K562 (cell line): ENCODE measurements around the gene SFXN2. TPM values are rescaled to one million over a fixed set of nuclear protein-coding genes. Genes with fewer than 3 reads are reported as not detected.

Experiments
- BCOR ChIP-seq: fragments of 450-650 bp; IDR thresholded peaks from 2 replicates; pipeline ENCODE4 v1.6.1; 2016
- CBFA2T2 ChIP-seq: fragments of 450-650 bp; conservative IDR thresholded peaks from 2 replicates; pipeline ENCODE4 v1.6.1; 2017; ENCODE audit warnings: mild to moderate bottlenecking
- DPF2 ChIP-seq: fragments of 450-650 bp; IDR thresholded peaks from 2 replicates; pipeline ENCODE4 v1.6.1; 2016
- ERF ChIP-seq: fragments of 450-650 bp; formaldehyde crosslinking; IDR thresholded peaks from 2 replicates; pipeline ENCODE4 v1.4.0; 2020; ENCODE audit warnings: mild to moderate bottlenecking, mixed read lengths
- FOS ChIP-seq: IDR thresholded peaks from 3 replicates; pipeline ENCODE4 v1.6.1; 2011; ENCODE audit not compliant: insufficient read length; ENCODE audit errors: extremely low read depth
- LCOR ChIP-seq: sonication (generic); formaldehyde crosslinking; IDR thresholded peaks from 2 replicates; pipeline ENCODE4 v1.8.0; 2022; ENCODE audit warnings: mild to moderate bottlenecking, missing genetic modification reagents
- MAFG ChIP-seq: fragments of 450-650 bp; conservative IDR thresholded peaks from 2 replicates; pipeline ENCODE4 v1.6.1; 2016; ENCODE audit warnings: missing genetic modification characterization, missing compliant biosample characterization
- PHF20 ChIP-seq: fragments of 450-650 bp; IDR thresholded peaks from 2 replicates; pipeline ENCODE4 v1.6.1; 2018; ENCODE audit not compliant: partially characterized antibody
- PHTF2 ChIP-seq: fragments of 250-450 bp; sonication (Bioruptor Pico); IDR thresholded peaks from 2 replicates; pipeline ENCODE4 v1.5.0; 2021; ENCODE audit warnings: mild to moderate bottlenecking
- PTRF ChIP-seq: fragments of 450-650 bp; IDR thresholded peaks from 2 replicates; pipeline ENCODE4 v1.6.1; 2016; ENCODE audit warnings: mild to moderate bottlenecking, missing genetic modification characterization, missing compliant biosample characterization
- RBFOX2 ChIP-seq: fragments of 200-400 bp; formaldehyde crosslinking; IDR thresholded peaks from 2 replicates; pipeline ENCODE4 v1.6.1; 2017; ENCODE audit warnings: low read depth, mild to moderate bottlenecking, low read length, moderate library complexity
- SREBF1 ChIP-seq: fragments of 150-350 bp; IDR thresholded peaks from 2 replicates; pipeline ENCODE4 v1.6.1; 2014; ENCODE audit warnings: antibody characterized with exemption, low read depth, low read length, borderline replicate concordance
- TAF7 ChIP-seq: fragments of 450-650 bp; IDR thresholded peaks from 2 replicates; pipeline ENCODE4 v1.6.1; 2016; ENCODE audit warnings: missing genetic modification characterization, missing compliant biosample characterization
- THRAP3 ChIP-seq: fragments of 450-650 bp; IDR thresholded peaks from 2 replicates; pipeline ENCODE4 v1.6.1; 2016; ENCODE audit warnings: mild to moderate bottlenecking, inconsistent platforms, borderline replicate concordance
- ZFP30 ChIP-seq: fragments of 250-450 bp; sonication (Bioruptor Pico); IDR thresholded peaks from 2 replicates; pipeline ENCODE4 v1.8.0; 2022; ENCODE audit warnings: moderate library complexity, mild to moderate bottlenecking, inconsistent platforms, borderline replicate concordance
- ZFPM2 ChIP-seq: fragments of 250-450 bp; sonication (Bioruptor Pico); IDR thresholded peaks from 2 replicates; pipeline ENCODE4 v1.5.1; 2022; ENCODE audit warnings: mild to moderate bottlenecking
- ZNF143 ChIP-seq: sonication (generic); formaldehyde crosslinking; IDR thresholded peaks from 2 replicates; pipeline ENCODE4 v1.9.0; 2022; ENCODE audit warnings: mild to moderate bottlenecking, missing genetic modification reagents
- polyA plus RNA-seq, 8 experiments: library from polyadenylated mRNA; depleted of rRNA in 4 of 8; stranded (reverse) in 5 of 8; unstranded in 3 of 8; fragments of >200 nt; fragmentation: Nextera tagmentation in 2 of 8; fragmentation: Illumina TruSeq in 1 of 8; extraction: Ambion mirVana in 2 of 8; extraction: Trizol in 1 of 8; gene quantifications; 2 replicates each; pipeline versions ENCODE4 v1.2.1 to v1.2.3, GENCODE V29; 2011 to 2014; ENCODE audit warnings: inconsistent platforms in 1 of 8, missing spikeins in 1 of 8
- total RNA-seq, 7 experiments: library from RNA; depleted of rRNA in 6 of 7; stranded (reverse); fragments of >200 nt in 6 of 7; fragmentation: Illumina TruSeq in 2 of 7; extraction: Trizol in 2 of 7; gene quantifications; 2 replicates each; pipeline versions ENCODE4 v1.2.1 to v1.2.3, GENCODE V29; 2011 to 2021; ENCODE audit warnings: low replicate concordance in 1 of 7
- TF ChIP-seq, protein P1 (sequence below), 3 experiments: fragments of 200-800 bp in 1 of 3; fragments of 250-450 bp in 1 of 3; fragments of 450-650 bp in 1 of 3; sonication (Bioruptor Pico) in 1 of 3; sonication (Bioruptor generic) in 1 of 3; formaldehyde crosslinking in 1 of 3; IDR thresholded peaks; 2 replicates each; pipeline versions ENCODE4 v1.6.1 to v1.8.0; 2016 to 2022; ENCODE audit warnings: mild to moderate bottlenecking in 2 of 3, missing genetic modification characterization in 2 of 3, missing compliant biosample characterization in 1 of 3, moderate library complexity in 1 of 3
- TF ChIP-seq, protein P2 (sequence below), 2 experiments: fragments of 450-650 bp; IDR thresholded peaks; 2 replicates each; pipeline ENCODE4 v1.6.1; 2018; ENCODE audit warnings: mild to moderate bottlenecking in 2 of 2, low read depth in 1 of 2; ENCODE audit not compliant: partially characterized antibody in 2 of 2
- TF ChIP-seq, protein P3 (sequence below): sonication (generic); formaldehyde crosslinking; IDR thresholded peaks from 2 replicates; pipeline ENCODE4 v1.8.1; 2022; ENCODE audit warnings: missing genetic modification reagents

Gene SFXN2
- total and polyA plus RNA-seq, 9 of the 15 experiments (the other 6 are each of a cell fraction or from before 2014, with no cell fraction given), result 7.3 to 23.8 (median 15.7) TPM

DNA sequence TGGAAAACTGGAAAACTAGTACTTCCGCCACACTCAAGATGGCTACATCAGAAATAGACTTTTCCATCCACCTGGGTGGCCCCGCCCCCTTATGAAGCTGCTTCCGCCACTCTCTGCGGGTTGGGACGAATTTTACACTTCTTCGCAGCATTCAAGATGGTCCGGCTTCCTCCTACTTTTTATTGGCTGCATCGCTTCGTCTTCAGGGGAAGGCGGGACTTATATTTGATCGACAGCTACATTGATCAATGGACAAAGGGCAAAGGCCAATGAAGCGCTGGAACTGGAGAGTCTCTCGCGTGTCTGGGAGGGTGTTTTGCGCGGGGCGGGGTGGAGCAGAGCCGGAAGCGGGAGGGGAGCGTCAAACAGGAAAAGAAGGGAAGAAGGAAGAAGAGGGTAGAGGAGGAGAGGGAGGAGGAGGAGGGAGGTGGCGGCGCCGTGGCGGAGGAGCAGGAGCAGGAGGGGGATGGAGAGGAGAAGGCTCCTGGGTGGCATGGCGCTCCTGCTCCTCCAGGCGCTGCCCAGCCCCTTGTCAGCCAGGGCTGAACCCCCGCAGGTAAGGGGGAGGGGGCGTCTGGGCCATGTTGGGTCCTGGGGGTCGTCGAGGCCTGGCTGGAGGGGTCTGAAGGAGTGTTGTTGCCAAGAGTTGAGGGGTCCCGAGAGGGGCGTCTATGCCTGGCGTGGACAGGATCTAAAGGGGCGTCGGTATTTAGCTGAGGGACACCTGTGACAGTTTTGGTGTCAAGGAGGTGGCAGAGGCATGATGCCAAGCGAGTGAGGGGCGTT, 29.3 kb downstream of the SFXN2 start, which contains the start of gene WBP1L (continued):
- TF ChIP-seq, protein P1, sequence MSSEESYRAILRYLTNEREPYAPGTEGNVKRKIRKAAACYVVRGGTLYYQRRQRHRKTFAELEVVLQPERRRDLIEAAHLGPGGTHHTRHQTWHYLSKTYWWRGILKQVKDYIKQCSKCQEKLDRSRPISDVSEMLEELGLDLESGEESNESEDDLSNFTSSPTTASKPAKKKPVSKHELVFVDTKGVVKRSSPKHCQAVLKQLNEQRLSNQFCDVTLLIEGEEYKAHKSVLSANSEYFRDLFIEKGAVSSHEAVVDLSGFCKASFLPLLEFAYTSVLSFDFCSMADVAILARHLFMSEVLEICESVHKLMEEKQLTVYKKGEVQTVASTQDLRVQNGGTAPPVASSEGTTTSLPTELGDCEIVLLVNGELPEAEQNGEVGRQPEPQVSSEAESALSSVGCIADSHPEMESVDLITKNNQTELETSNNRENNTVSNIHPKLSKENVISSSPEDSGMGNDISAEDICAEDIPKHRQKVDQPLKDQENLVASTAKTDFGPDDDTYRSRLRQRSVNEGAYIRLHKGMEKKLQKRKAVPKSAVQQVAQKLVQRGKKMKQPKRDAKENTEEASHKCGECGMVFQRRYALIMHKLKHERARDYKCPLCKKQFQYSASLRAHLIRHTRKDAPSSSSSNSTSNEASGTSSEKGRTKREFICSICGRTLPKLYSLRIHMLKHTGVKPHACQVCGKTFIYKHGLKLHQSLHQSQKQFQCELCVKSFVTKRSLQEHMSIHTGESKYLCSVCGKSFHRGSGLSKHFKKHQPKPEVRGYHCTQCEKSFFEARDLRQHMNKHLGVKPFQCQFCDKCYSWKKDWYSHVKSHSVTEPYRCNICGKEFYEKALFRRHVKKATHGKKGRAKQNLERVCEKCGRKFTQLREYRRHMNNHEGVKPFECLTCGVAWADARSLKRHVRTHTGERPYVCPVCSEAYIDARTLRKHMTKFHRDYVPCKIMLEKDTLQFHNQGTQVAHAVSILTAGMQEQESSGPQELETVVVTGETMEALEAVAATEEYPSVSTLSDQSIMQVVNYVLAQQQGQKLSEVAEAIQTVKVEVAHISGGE (CRISPR knock-in tag; IDR thresholded peaks at IDR 0.05), result peak in 1 of 3 experiments; percentile 76; a peak in 1 of 6 replicates
- TF ChIP-seq PTRF (tag), result no peak
- TF ChIP-seq, protein P2, sequence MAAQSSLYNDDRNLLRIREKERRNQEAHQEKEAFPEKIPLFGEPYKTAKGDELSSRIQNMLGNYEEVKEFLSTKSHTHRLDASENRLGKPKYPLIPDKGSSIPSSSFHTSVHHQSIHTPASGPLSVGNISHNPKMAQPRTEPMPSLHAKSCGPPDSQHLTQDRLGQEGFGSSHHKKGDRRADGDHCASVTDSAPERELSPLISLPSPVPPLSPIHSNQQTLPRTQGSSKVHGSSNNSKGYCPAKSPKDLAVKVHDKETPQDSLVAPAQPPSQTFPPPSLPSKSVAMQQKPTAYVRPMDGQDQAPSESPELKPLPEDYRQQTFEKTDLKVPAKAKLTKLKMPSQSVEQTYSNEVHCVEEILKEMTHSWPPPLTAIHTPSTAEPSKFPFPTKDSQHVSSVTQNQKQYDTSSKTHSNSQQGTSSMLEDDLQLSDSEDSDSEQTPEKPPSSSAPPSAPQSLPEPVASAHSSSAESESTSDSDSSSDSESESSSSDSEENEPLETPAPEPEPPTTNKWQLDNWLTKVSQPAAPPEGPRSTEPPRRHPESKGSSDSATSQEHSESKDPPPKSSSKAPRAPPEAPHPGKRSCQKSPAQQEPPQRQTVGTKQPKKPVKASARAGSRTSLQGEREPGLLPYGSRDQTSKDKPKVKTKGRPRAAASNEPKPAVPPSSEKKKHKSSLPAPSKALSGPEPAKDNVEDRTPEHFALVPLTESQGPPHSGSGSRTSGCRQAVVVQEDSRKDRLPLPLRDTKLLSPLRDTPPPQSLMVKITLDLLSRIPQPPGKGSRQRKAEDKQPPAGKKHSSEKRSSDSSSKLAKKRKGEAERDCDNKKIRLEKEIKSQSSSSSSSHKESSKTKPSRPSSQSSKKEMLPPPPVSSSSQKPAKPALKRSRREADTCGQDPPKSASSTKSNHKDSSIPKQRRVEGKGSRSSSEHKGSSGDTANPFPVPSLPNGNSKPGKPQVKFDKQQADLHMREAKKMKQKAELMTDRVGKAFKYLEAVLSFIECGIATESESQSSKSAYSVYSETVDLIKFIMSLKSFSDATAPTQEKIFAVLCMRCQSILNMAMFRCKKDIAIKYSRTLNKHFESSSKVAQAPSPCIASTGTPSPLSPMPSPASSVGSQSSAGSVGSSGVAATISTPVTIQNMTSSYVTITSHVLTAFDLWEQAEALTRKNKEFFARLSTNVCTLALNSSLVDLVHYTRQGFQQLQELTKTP (IDR thresholded peaks at IDR 0.05; ENCODE audit: low read depth in 1 of 2, partially characterized antibody in 2 of 2), result peak in 1 of 2 experiments; percentile 86
- no peak for TF ChIP-seq THRAP3
- no peak for TF ChIP-seq LCOR (CRISPR knock-in tag)
- no peak for TF ChIP-seq MAFG (tag)
- no peak for TF ChIP-seq SREBF1
- TF ChIP-seq ZFP30, result no peak
- TF ChIP-seq DPF2, result no peak
- peak; percentile 72 for TF ChIP-seq RBFOX2
- no peak for TF ChIP-seq ZNF143
- no peak for TF ChIP-seq ZFPM2 (CRISPR knock-in tag)
- TF ChIP-seq PHTF2 (CRISPR knock-in tag), result no peak
- TF ChIP-seq TAF7, result no peak
- TF ChIP-seq FOS, result peak; percentile 85
- no peak for TF ChIP-seq CBFA2T2
- TF ChIP-seq, protein P3, sequence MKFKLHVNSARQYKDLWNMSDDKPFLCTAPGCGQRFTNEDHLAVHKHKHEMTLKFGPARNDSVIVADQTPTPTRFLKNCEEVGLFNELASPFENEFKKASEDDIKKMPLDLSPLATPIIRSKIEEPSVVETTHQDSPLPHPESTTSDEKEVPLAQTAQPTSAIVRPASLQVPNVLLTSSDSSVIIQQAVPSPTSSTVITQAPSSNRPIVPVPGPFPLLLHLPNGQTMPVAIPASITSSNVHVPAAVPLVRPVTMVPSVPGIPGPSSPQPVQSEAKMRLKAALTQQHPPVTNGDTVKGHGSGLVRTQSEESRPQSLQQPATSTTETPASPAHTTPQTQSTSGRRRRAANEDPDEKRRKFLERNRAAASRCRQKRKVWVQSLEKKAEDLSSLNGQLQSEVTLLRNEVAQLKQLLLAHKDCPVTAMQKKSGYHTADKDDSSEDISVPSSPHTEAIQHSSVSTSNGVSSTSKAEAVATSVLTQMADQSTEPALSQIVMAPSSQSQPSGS (CRISPR knock-in tag), result no peak
- no peak for TF ChIP-seq ERF (CRISPR knock-in tag)
- TF ChIP-seq BCOR, result no peak
- TF ChIP-seq PHF20, result peak; percentile 26
